K562 (cell line): ENCODE data around the gene PLP2. TPM values are rescaled to one million over a fixed set of nuclear protein-coding genes. Genes with fewer than 3 reads are reported as not detected.

ENCODE experiments used
- ATF4 ChIP-seq: fragments of 450-650 bp; formaldehyde crosslinking; IDR thresholded peaks from 2 replicates; pipeline ENCODE4 v1.4.0; 2022; ENCODE audit warnings: mild to moderate bottlenecking, moderate library complexity
- BRF1 ChIP-seq: IDR thresholded peaks from 3 replicates; pipeline ENCODE4 v1.6.1; 2011; ENCODE audit warnings: borderline replicate concordance, mild to moderate bottlenecking; ENCODE audit not compliant: insufficient read length; ENCODE audit errors: extremely low read depth
- CBFB ChIP-seq: sonication (generic); formaldehyde crosslinking; IDR thresholded peaks from 2 replicates; pipeline ENCODE4 v1.4.0; 2020; ENCODE audit warnings: mild to moderate bottlenecking, missing genetic modification reagents
- CBX3 ChIP-seq, 2 experiments: IDR thresholded peaks; 1 replicate in 1 of 2; 2 replicates in 1 of 2; pipeline ENCODE4 v1.6.1; 2012; ENCODE audit warnings: inconsistent platforms in 2 of 2, low read length in 2 of 2, borderline replicate concordance in 1 of 2, control low read depth in 1 of 2
- CCNT2 ChIP-seq: IDR thresholded peaks from 2 replicates; pipeline ENCODE4 v1.6.1; 2011; ENCODE audit warnings: borderline replicate concordance, low read depth, mild to moderate bottlenecking, moderate library complexity, mixed read lengths, low read length; ENCODE audit not compliant: insufficient read length; ENCODE audit errors: extremely low read depth
- CHCHD3 ChIP-seq: fragments of 250-450 bp; sonication (Bioruptor Pico); IDR thresholded peaks from 2 replicates; pipeline ENCODE4 v2.1.2; 2022; ENCODE audit warnings: mild to moderate bottlenecking
- CREM ChIP-seq: IDR thresholded peaks from 2 replicates; pipeline ENCODE4 v1.6.1; 2014; ENCODE audit warnings: antibody characterized with exemption, low read depth
- HINFP ChIP-seq: fragments of 450-650 bp; conservative IDR thresholded peaks from 2 replicates; pipeline ENCODE4 v1.6.1; 2016; ENCODE audit warnings: missing genetic modification characterization, low read depth, mild to moderate bottlenecking, control low read depth, missing compliant biosample characterization
- ID3 ChIP-seq, 2 experiments: fragments of 250-450 bp in 1 of 2; fragments of 450-650 bp in 1 of 2; sonication (Bioruptor Pico) in 1 of 2; IDR thresholded peaks; 2 replicates each; pipeline versions ENCODE4 v1.6.1 to v1.8.0; 2016 to 2021; ENCODE audit warnings: mild to moderate bottlenecking in 2 of 2, moderate library complexity in 2 of 2, missing compliant biosample characterization in 1 of 2, missing genetic modification characterization in 1 of 2
- MAZ ChIP-seq, 2 experiments: fragments of 450-650 bp in 1 of 2; sonication (generic) in 1 of 2; formaldehyde crosslinking; IDR thresholded peaks in 1 of 2; conservative IDR thresholded peaks in 1 of 2; 2 replicates each; pipeline versions ENCODE4 v1.4.0 to v1.5.0; 2020; ENCODE audit warnings: mild to moderate bottlenecking in 1 of 2, missing genetic modification reagents in 1 of 2
- NFXL1 ChIP-seq: fragments of 450-650 bp; formaldehyde crosslinking; IDR thresholded peaks from 2 replicates; pipeline ENCODE4 v1.4.0; 2021; ENCODE audit warnings: mild to moderate bottlenecking
- SAFB ChIP-seq: fragments of 200-400 bp; formaldehyde crosslinking; IDR thresholded peaks from 2 replicates; pipeline ENCODE4 v1.6.1; 2017; ENCODE audit warnings: low read depth, low read length, borderline replicate concordance
- STAT5B ChIP-seq: fragments of 250-450 bp; sonication (Bioruptor Pico); IDR thresholded peaks from 2 replicates; pipeline ENCODE4 v1.8.0; 2021; ENCODE audit warnings: mild to moderate bottlenecking, inconsistent platforms
- YY1 ChIP-seq, 3 experiments: IDR thresholded peaks; 2 replicates each; pipeline ENCODE4 v1.6.1; 2011; ENCODE audit warnings: low read length in 2 of 3, mild to moderate bottlenecking in 2 of 3, moderate library complexity in 2 of 3, borderline replicate concordance in 1 of 3, control low read depth in 1 of 3, low read depth in 1 of 3; ENCODE audit not compliant: insufficient read depth in 3 of 3, insufficient replicate concordance in 2 of 3, control insufficient read depth in 1 of 3, insufficient read length in 1 of 3; ENCODE audit errors: extremely low read depth in 1 of 3
- ZBTB9 ChIP-seq: fragments of 450-650 bp; formaldehyde crosslinking; IDR thresholded peaks from 2 replicates; pipeline ENCODE4 v1.4.0; 2020; ENCODE audit warnings: mild to moderate bottlenecking, moderate library complexity
- ZNF449 ChIP-seq: fragments of 250-450 bp; sonication (Bioruptor Pico); IDR thresholded peaks from 2 replicates; pipeline ENCODE4 v1.8.0; 2022; ENCODE audit warnings: moderate library complexity, mild to moderate bottlenecking, inconsistent platforms
- ZNF561 ChIP-seq: fragments of 450-650 bp; formaldehyde crosslinking; conservative IDR thresholded peaks from 2 replicates; pipeline ENCODE4 v1.4.0; 2020; ENCODE audit warnings: mild to moderate bottlenecking, moderate library complexity
- polyA plus RNA-seq, 8 experiments: library from polyadenylated mRNA; depleted of rRNA in 4 of 8; stranded (reverse) in 5 of 8; unstranded in 3 of 8; fragments of >200 nt; fragmentation: Nextera tagmentation in 2 of 8; fragmentation: Illumina TruSeq in 1 of 8; extraction: Ambion mirVana in 2 of 8; extraction: Trizol in 1 of 8; gene quantifications; 2 replicates each; pipeline versions ENCODE4 v1.2.1 to v1.2.3, GENCODE V29; 2011 to 2014; ENCODE audit warnings: inconsistent platforms in 1 of 8, missing spikeins in 1 of 8
- total RNA-seq, 7 experiments: library from RNA; depleted of rRNA in 6 of 7; stranded (reverse); fragments of >200 nt in 6 of 7; fragmentation: Illumina TruSeq in 2 of 7; extraction: Trizol in 2 of 7; gene quantifications; 2 replicates each; pipeline versions ENCODE4 v1.2.1 to v1.2.3, GENCODE V29; 2011 to 2021; ENCODE audit warnings: low replicate concordance in 1 of 7

The PLP2 gene
- total and polyA plus RNA-seq, 9 of the 15 experiments (the other 6 are each of a cell fraction or from before 2014, with no cell fraction given): 34.7 to 236 (median 112) TPM

- no peak for TF ChIP-seq HINFP (tag)
- no peak for TF ChIP-seq NFXL1 (CRISPR knock-in tag)
- TF ChIP-seq MAZ (CRISPR knock-in tag; conservative IDR thresholded peaks at IDR 0.05 in 1 of 2, IDR thresholded peaks at IDR 0.05 in 1 of 2): peak; percentile 33 to 84; a peak in 3 of 4 replicates
- TF ChIP-seq CBX3 (IDR thresholded peaks at IDR 0.05; ENCODE audit: borderline replicate concordance in 1 of 2, low read length in 2 of 2): no peak; a peak in 1 of 3 replicates
- TF ChIP-seq CREM: peak; percentile 81
- no peak for TF ChIP-seq ATF4
- TF ChIP-seq BRF1: no peak
- TF ChIP-seq SAFB: no peak
- no peak for TF ChIP-seq STAT5B (CRISPR knock-in tag)
- no peak for TF ChIP-seq CHCHD3 (CRISPR knock-in tag)
- no peak for TF ChIP-seq ID3 (CRISPR knock-in tag; IDR thresholded peaks at IDR 0.05)
- TF ChIP-seq ID3 (tag; IDR thresholded peaks at IDR 0.05): no peak
- TF ChIP-seq CCNT2: peak; percentile 52
- TF ChIP-seq ZNF561 (CRISPR knock-in tag): no peak
- TF ChIP-seq ZBTB9: 0 out of 2 replicates have a peak, but pooled peaks have one; percentile 56
- no peak for TF ChIP-seq CBFB (CRISPR knock-in tag)
- no peak for TF ChIP-seq YY1 (IDR thresholded peaks at IDR 0.05; ENCODE audit: borderline replicate concordance in 1 of 3, control insufficient read depth in 1 of 3, extremely low read depth in 1 of 3, insufficient read depth in 3 of 3, insufficient read length in 1 of 3, insufficient replicate concordance in 2 of 3, low read depth in 1 of 3, low read length in 2 of 3)
- no peak for TF ChIP-seq ZNF449 (CRISPR knock-in tag)
Observed at GRCh38 chrX:49163555-49164419, 7.9 kb upstream of the PLP2 start (continued).
